Ecto neural progenitor cell (in vitro differentiated cells): ENCODE results near the gene HOXC12.
A peak's percentile ranks its signal among the peaks of the same experiment; 100 is the strongest.

Experiments used
- DNase-seq: peaks from one replicate; pipeline ENCODE4 v3.0.0-alpha.2; 2018; ENCODE audit warnings: low spot score

HOXC12 gene

DNA sequence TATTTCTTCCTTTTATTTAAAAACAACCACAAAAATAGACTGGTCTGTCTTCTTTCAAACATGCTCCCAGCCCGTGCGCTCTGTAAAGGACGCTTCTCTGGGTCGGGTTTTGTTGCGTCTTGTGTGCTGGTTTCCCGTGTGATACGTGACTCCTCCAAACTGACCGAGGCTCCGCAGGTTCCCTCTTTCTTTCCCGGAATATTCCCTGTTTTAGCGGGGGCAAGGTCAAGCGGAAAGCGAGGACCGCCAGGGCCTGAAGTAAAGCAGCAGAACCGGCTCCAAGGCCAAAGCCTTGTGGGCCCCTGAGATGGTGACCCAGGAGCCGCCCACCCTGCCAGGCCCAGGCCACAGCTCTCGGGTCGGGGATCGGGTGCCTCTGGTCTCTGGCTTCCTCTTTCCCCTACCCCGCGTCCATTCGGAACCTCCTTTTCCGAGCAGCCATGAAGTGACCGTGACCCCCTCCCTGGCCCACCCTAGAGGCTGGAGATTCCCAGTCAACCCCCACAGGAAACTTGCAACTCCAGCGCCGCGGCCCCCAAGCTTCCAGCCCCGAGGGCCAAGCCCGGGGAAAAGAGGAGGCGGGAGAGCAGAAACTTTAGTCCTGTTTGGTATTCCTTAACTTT is 29.4 kb downstream of the HOXC12 start:
- DNase-seq, result no peak

DNA sequence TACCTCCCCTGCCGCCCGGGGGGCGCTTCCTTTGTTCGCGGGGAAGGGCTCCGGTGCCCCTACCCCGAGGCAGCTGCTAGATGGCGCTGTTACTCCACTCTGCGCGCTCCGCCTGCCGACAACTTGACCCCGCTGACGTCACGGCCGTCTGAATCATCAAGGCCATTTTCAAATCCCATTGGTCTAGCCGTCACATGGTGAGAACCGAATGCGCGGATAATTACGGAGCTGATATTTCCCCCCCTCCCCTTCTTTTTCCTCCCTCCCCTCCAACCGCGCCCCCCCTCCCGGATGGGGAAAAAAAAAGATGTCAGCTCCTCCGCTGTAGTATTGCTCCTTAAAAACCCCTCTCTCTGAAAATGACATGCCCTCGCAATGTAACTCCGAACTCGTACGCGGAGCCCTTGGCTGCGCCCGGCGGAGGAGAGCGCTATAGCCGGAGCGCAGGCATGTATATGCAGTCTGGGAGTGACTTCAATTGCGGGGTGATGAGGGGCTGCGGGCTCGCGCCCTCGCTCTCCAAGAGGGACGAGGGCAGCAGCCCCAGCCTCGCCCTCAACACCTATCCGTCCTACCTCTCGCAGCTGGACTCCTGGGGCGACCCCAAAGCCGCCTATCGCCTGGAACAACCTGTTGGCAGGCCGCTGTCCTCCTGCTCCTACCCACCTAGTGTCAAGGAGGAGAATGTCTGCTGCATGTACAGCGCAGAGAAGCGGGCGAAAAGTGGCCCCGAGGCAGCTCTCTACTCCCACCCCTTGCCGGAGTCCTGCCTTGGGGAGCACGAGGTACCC is 30.4 kb downstream of the HOXC12 start, which contains the start of gene HOXC10:
Gene HOXC10 (plus strand): TSS at position 246 of the 791 bp plus-strand sequence. CDS start 114 bp downstream, at position 360.
- peak; percentile 91 for DNase-seq

DNA sequence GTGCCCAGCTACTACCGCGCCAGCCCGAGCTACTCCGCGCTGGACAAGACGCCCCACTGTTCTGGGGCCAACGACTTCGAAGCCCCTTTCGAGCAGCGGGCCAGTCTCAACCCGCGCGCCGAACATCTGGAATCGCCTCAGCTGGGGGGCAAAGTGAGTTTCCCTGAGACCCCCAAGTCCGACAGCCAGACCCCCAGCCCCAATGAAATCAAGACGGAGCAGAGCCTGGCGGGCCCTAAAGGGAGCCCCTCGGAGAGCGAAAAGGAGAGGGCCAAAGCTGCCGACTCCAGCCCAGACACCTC is 30.9 kb downstream of the HOXC12 start:
- DNase-seq, result no peak

DNA sequence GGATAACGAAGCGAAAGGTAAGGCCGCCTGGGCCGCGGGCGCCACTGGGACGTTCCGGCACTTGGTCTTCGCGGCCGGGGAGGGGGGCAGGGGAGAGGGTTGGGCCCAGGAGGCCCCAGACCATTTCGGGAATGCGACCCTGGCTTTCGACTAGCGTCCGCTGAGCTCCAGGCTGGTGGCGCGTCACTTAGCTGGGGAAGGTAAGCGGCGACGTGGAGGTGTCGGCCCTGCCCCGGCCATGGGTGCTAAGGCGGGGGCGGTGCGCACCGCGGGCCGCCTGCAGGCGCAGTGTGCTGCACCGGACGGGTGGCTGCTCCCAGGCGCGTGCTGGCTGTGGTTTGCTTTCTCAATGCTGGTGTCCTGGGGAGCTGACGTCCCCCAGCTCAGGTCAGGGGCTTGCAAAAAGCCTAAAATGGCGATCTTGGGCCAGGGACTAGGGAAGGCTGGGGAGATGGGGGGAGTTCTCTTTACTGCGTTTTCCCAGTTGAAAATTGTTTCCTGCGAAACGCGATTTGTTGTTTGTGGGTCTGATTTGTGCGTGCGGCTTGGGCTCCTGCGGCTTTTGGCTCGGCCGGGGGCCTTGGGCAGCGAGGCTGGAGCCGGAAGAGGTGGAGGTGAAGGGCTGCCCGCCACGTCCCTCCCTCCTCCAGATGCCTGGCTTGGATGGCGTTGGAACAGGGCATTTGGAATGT is 31.4 kb downstream of the HOXC12 start:
- DNase-seq, result no peak

DNA sequence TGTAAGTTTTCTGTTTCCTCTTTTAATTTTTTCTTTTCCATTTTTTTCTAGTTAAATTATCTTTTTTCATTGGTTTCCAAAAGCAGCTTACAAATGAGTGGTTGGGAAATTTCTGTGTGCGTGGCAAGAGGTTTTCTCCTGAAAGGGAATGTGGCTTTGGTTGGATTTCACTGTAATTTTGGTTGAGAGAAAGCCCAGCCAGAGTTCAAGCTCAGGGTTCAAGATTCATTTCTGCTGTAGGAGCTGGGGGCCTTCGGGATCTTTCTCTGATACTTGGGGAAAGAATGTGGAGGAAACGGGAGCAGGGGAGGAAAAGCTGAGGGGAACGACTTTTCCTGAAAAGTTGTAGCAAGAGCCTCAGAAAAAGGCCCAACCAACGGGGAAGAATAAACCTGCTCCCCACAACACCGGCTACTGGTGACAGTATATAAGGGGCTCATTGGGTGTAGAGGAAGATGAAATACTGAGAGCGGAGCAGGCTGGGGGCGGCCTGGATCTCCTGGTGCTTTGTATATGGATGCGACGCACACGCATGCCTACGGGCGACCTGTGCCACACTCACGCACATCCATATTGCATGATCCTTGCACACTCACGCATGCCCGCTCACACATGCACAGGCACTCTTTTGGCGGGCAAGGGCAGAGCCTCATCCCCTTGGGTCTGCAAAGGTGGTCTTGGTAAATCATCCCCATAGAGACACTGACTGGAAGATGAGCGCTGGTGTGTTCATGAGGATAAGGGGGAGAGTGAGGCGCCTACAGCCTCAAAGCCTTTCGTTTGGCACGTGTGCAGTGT is 32.2 kb downstream of the HOXC12 start:
- DNase-seq, result no peak

- DNase-seq, result no peak
Measured at GRCh38 chr12:53987787-53988230, 33.1 kb downstream of the HOXC12 start.

DNA sequence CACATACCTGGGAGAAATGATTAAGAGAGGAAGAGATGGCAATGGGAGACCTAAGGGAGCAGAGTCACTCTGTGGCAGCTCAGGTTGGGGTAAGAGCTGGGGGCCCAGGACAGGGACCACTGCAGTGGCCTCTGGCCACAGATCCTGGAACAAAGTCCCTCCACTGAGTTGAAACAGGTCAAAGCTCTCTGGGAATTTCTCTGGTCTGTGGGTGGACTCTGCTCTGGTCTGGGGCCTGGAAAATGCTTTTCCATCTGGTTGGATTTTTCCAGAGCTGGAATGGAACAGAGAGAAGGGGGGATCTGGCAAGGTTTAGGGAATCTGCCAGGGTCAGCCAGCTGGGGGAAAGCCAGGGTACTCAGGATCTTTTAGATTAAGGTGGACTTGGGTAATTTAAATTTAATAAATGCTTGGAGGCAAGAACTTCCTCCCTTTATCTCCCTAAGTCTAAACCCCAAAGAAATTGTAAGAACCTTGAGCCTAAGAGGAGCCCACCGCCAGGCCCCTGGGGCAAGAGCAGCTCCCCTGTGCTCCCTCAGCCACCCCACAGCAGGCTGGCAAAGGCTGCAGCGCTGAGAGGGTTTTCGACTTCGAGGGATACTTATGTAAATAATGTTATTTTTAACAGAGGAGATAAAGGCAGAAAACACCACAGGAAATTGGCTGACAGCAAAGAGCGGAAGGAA is 34.0 kb downstream of the HOXC12 start:
- no peak for DNase-seq

DNA sequence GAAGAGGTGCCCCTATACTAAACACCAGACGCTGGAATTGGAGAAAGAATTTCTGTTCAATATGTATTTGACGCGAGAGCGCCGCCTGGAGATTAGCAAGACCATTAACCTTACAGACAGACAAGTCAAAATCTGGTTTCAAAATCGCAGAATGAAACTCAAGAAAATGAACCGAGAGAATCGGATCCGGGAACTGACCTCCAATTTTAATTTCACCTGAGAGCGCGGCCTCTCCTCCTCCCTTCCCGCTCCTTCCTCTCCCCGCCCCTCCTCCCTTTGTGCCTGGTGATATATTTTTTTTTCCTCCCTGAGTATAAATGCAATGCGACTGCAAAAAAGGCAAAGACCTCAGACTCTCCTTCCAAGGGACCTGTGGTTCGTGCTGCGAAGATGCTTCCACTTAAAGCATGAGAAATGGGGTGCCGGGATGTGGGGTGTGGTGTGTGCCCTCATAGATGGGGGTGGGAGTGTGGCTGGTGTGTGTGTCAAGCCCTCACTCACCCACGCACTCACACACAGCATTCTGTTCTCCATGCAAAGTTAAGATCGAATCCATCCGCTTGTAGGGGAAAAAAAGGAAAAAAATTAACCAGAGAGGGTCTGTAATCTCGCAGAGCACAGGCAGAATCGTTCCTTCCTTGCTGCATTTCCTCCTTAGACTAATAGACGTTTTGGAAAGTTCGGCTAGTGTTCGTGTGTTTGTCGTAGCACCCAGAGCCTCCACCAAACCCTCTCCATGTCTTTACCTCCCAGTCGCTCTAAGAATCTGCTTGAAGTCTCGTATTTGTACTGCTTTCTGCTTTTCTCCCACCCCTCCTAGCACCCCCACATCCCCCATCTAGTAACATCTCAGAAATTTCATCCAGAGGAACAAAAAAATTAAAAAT is 34.8 kb downstream of the HOXC12 start:
- DNase-seq, result no peak

DNA sequence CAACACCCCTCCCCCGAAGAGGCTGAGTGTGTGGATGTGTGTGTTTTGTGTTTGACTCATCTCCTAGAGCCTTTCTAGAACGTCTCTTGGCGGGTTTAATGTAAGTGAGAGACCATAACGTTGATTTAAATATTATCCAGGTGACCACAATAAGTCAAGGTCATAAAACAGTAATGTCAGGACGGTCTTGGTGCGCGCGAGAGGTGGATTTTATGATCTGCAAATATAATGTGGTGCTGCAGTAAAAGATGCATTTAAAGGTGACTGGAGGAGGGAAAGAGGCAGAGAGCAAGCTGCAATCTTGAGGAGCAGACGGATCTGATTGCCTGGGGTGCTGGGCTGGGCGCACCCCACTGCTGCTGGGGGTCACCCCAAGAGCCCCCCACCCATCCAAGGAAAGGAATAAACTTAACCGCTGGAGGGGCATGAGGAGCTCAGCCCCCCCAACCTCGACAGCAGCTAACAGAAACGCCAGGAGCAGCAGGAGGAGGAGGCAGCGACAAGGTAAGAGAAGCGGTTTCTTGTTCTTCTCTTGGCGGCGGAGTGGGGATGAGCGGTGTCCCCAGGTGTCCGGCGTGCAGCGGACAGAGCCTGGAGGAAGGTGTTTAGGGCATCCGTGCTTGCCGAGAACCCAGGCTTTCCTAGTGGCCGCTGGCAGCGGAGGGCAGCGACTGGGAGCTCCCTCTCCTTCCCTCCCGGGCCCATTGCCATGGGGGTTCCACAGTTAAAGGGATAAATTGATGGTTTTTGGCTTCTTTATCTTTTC is 35.8 kb downstream of the HOXC12 start:
- no peak for DNase-seq

GRCh38 chr12:53991077-53991460 is 36.4 kb downstream of the HOXC12 start:
- DNase-seq, result no peak

- DNase-seq, result no peak
Measured at GRCh38 chr12:53992377-53992889, 37.7 kb downstream of the HOXC12 start.

DNA sequence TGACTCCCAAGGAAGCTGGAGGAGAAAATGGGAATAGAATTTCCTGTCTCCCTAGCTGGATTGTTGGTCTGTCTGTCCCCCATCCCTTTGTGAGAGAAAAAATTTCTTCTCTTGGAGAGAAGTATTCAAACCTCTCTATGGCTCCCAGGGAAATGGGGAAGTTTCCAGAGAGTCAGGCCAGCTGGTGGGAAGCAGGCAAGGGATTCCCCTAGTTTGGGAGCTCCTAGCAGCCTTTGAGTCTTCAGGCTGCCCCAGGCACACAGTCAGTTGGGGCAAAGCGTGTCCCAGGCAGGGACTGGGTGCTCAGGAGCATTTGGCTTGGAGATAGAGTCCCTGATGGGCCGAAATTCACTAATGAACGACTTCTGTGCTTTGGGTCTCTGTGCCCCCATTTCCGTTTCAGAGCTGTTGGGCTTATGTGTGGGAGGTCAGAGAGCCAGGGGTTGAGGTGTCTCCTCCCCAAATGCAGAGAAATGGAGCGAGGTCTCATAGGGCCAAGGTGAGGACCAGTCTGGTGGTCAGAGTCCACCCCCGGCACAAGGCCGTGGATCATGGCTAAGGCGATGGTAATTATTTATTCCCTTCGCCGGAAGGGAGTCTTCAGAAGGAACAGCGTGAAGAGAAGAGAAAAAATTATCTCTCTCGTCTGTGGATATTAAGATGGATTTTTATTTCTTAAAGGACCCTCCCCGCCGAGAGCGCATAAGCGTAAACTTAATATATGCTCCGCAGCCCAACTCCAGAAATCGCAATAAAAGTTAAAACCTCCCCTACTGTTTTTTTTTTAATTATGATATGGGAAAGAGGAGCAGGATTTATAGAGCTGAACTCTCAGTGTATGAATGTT is 38.7 kb downstream of the HOXC12 start:
- DNase-seq, result no peak

DNA sequence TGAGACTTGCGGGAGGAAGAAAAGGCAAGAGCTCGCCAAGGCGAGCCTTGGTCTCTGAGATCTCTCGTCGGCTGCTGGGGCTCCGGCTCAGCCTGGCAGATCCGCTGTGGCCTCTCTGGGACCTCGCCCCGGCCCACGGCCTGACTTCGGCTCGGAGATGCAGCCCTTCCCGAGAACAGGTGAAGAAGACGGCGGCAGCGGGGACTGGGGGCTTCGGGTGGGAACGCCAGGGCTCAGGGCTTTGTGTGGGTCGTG is 39.2 kb downstream of the HOXC12 start:
- no peak for DNase-seq

DNA sequence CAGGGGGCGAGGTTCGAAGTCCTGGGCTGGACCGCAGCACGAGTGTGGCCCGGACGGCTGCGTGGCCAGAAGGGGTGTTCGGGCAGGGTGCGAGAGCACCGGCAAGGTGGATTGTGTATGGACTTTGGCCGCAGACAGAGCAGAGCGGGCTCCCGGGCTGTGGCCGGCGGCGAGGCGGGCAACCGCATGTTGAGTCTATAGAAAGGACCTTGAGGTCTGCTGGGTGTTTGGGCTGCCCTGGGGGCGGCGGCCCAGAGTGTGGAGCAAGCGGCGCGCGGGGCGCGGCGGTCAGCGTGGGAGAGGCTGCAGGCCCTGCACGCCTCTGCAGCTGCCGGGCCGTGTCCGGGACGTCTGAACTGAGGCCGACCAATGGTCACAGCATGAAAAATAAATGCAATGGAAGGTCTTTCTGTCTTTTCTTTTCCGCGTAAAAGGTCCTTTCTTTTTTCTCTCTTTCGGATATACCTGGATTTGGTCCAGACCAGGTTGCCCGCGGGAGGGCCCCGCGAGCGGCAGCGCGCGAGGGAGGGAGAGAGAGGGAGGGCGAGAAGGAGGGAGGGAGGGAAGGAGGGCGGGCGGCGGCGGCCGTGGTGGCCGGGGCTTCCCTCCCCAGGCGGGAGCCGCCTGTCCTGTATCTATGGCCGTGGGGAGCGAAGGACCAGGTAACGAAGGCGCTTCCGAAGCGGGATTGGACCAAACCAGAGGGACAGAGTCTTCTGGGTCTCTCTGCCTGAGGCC is 39.7 kb downstream of the HOXC12 start:
- no peak for DNase-seq

DNA sequence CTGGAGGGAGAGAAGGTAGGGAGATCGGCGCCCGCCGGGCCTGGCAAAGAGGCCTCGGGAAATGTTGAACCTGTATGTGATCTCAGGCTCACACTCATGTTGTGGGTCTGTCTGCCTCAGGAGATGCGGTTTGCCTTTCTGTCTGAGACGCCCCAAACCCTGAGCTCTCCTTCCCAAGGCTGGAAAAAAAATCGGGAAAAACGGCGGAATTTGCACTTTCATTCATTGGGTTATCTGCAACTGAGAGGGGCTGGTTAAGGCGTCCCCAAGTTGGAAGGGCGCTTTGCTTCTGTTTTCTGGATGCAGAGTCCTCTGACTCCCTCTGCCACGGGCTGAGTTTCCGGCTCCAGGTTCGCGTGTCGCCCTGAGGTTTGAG is 40.3 kb downstream of the HOXC12 start:
- no peak for DNase-seq

DNA sequence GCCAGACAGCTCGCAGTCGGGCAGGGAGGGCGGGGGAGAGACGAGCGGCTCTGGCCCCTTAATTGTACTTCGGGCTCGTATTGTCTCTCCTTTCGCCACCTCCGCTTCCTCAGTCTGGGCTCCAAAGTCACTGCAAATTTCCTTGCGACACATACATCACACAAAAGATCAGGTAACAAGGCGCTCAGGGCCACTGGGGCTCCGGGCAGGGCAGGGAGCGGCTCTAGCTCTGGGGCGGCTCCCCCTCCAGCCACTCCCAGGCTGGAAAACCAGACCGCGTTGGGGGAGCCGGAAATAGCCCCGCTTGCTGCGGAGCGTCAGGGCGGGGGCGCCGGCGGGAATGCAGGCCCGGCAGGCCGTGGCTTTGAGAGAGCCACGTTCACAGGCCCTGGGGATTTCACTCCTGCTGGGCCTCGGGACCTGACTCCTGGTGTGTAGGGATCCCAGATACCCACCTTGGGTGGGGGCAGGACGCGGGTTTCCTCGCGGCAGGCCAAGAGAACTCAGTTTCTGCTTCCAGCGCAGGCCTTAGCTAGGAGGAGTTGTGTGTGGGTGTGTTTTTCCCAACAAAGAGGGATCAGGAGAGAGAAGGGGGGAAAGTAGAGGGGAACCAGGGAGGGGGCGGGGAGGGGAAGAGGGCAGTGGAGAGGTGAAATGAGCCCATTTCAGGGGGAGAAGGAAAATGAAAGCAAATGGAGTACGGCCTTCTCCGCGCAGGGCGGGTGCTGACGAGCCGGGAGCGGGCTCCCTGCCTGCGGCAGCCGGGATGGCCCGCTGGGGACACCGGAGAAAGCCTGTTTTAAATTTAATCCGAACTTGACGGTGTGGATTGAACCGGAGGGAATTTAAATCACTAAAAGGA is 40.9 kb downstream of the HOXC12 start:
- DNase-seq, result no peak
